HG03439 (cell line): ENCODE measurements around the gene ZFP42.
"Not testable (repeated sequence)": the region's sequence is repeated elsewhere in the genome, so short reads cannot be mapped to it uniquely, and the experiment has no call there.

Experiments
- ATAC-seq: cut with Tn5 transposase; IDR thresholded peaks from one replicate; pipeline ENCODE4 v1.9.1; 2021; ENCODE audit warnings: mild to moderate bottlenecking, moderate library complexity; ENCODE audit not compliant: unreplicated experiment

Gene ZFP42

GRCh38 chr4:188018262-188018661 is 22.7 kb downstream of the ZFP42 start:
- no peak for ATAC-seq

DNA sequence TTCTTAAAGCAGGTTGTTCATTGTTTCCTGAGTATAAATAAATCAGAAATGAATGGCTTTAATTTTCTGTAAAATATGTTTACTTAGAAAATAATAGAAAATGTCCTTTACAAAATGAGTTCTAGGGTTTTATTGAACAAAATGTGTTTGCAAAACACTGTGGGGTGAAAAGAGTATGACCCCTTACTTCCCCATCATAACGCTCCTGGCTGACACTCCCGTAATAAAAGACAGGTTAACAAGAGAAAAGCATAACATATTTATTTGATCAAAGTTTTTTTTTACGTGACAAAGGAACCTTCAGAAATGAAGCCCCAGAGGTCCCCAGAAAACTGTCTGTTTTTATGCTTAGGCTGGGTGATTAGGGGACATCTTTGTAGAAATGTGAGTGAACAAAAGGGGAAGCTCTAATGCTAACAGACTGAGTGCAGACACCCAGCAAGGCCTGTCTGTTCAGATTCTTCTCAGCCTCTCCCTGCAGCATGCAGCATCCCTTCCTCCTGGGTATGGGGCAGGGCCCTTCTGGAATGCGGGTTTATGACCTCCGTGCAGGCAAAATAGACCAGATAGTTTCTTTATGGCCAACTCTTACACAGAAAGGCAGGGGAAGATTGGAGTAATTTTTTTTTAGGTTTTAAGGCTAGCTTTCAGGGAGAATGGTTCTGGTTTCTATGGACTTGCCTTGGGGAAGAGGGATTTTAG is 26.1 kb downstream of the ZFP42 start:
- ATAC-seq, result no peak

DNA sequence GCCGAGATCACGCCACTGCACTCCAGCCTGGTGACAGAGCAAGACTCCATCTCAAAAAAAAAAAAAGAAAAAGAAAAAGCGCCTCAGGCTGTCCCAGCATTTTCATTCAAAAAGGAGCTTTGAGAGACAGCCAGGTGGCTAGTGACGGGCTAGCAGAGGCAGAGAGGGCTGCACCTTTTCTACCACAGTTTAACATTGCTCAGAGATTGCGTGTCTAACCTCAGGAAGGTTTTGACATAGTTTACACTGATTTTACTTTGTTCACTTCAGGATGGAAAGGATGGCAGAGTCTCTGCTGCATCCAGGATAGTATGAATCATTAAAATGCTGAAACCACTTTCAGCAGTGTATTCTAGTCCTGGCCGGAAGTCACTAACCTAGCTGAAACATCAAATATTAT is 28.1 kb downstream of the ZFP42 start:
- no peak for ATAC-seq

GRCh38 chr4:188025476-188025875 is 29.9 kb downstream of the ZFP42 start:
- ATAC-seq, result no peak

GRCh38 chr4:188029114-188029513 is 33.5 kb downstream of the ZFP42 start:
- no peak for ATAC-seq

- no peak for ATAC-seq
Measured at GRCh38 chr4:188030401-188030800, 34.8 kb downstream of the ZFP42 start.

GRCh38 chr4:188031751-188032150 is 36.2 kb downstream of the ZFP42 start:
- no peak for ATAC-seq

DNA sequence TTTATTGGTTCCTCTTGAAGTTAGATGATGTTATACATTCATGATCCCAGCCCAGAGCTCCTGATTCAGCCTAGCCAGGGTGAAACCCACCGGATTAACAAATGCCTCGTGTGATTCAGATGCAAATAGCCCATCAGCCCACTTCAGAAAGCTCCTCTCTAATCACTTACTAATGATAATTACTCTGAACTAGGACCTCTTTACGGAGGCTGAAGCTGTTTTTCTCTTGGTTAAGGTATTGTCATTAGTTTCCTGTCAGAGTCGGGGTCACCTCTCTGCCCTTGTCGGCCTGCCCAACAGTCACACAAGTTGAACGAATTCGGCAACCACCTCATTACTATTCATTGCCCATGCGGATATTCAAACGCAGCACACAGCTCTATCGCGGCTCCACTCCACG is 36.6 kb downstream of the ZFP42 start:
- no peak for ATAC-seq

DNA sequence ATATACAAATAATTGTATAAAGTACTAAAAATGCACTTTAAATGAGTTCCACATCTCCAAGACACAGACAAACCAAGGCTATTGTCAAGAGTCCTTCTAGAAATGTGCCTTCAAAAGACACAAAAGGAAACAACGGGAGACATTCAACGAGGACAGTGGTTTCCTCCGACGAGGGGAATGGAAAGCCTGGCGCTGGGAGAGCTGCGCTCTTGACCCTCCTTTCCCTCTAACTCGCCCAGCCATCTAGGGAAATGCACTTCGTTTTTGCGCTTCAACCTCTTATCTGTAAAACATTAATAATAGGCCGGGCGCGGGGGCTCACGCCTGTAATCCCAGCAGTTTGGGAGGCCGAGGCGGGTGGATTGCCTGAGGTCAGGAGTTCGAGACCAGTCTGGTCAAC is 37.0 kb downstream of the ZFP42 start:
- ATAC-seq, result no peak

DNA sequence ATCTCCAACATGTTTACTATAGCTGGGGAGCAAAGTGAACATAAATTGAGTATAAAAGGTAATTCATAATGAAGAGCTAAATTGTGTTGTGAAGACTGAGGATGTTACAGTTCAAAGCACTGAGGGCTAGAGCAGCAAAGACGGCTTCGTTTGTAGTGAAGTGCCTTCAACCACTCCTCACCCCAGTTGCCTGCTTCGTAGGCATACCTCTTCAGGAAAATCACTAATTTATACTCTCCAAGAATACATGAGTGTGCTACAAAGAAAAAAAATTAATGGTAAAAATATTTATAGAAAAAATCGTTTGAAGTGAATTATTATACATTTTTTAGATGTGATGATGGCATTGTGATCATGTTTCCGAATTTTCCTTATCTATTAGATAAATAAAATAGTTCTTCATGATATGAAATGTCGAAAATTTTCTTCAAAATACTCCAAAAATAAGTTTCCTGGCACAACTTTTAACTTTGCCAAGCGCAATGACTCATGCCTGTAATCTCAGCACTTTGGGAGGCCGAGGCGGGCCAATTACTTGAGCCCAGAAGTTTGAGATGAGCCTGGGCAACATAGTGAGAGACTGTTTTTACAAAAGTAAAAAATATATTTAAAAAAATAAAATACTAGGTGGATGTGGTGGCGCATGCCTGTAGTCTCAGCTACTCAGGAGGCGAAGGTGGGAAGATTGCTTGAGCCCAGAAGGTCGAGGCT is 41.6 kb downstream of the ZFP42 start:
- ATAC-seq, result no peak

DNA sequence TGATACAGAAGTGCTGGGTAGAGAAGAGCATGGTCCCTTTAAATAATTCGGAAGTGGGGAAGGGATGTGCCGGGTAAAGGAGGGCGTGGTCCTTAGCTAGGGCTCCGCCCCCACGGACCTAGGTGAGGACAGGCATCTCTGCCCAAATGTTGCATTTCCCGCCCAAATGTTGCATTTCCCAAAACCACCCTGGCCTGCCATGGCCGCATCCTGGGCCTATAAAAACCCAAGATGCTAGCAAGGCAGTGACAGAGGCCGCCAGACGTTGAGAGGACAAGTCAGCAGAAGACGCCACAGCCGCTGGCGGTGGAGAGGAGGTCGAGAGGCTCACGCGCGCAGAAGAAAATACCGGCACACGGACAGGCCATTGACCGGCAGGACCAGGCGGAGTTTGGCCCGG is 46.1 kb downstream of the ZFP42 start:
- ATAC-seq, result no peak

- ATAC-seq, result no peak
Measured at GRCh38 chr4:188042191-188042590, 46.6 kb downstream of the ZFP42 start.

DNA sequence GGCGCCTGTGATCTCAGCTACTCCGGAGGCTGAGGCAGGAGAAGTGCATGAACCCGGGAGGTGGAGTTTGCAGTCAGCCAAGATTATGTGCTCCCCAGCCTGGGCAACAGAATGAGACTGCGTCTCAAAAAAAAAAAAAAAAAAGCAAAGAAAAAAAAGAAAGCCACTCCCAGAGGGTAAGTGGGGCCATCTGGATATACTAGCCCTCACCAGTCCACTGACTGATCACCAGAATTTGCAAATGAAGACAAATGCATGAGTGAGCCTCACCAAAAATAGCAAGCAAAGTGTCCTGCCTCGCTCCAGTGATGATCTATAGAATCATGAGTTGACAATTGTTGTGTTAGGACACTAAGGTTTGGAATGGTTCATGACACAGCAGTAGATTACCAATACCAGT is 47.6 kb downstream of the ZFP42 start:
- no peak for ATAC-seq

- not testable (repeated sequence) for ATAC-seq
Measured at GRCh38 chr4:188045461-188045860, 49.9 kb downstream of the ZFP42 start.

DNA sequence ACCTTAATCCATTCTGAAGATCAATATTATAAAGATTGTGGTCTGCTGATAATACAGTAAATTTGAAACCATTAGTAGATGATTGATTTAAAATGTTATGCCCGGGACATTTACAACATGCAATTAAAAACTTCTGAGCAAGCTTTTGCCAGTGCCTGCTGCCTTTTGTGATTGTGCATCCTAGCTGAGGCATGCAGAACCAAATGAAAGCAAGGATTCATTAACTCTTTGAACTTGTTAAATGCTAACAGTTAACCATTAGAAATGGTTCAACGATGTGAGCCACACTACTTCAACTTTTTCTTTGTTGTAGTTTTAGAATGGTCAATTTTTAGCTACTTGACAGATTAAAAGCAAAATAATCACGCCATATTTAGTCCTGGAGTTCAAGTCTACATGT is 51.1 kb downstream of the ZFP42 start:
- no peak for ATAC-seq

DNA sequence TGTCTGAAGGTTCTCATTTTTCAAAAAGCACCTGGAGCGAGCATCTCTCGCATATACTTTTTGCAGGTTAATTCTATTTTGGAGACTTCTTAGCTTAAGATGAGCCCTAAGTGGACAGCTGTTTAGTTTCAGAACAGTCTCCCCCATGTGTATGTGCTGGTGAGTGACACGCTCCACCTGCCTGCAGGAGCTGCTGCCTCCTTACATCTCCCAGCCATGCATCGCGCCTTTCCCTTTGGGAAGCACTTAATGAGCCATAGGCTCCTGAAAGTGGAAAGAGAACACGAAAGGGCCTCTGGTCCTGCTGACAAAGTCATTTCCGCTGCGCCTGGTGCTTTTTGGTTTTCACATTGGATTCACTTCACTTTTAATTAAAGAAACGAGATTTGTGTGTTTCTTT is 57.7 kb downstream of the ZFP42 start:
- no peak for ATAC-seq
